ENCODE data around the gene WAC.
"Not testable (repeated sequence)": the region's sequence is repeated elsewhere in the genome, so short reads cannot be mapped to it uniquely, and the experiment has no call there.

- TF ChIP-seq POLR2A (IDR thresholded peaks at IDR 0.05; ENCODE audit: extremely low read depth, insufficient read length); CTCF (IDR thresholded peaks at IDR 0.05; ENCODE audit: low read depth, low read length); MAX (IDR thresholded peaks at IDR 0.05; ENCODE audit: low read depth, low read length): not testable (repeated sequence)
Measured at GRCh38 chr10:28500203-28500602, 32.7 kb upstream of the WAC start.
